ENCODE measurements around the gene MOBP.
A peak's percentile ranks its signal among the peaks of the same experiment; 100 is the strongest.

The MOBP gene

DNA sequence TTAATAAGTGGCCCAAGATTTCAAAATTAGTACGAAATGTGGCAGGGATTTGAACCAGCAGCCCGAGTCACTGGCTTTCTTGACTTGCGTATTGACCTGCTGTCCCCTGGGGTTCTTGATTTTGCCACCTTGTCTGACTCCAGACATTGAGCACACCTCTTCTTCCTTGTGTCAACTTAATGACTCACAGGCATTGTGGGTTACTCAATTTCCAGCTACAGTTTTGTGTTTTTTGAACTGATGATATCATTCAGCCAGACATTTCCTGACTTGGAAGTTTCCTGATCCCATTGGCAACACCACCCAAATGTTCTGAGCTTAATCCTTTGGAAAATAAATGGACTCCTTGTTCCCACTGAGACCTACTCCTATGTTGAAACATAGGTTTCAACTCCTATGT is 64.2 kb downstream of the MOBP start:
- ChIA-PET POLR2A (no interaction called here), CTCF (no interaction called here)
- TF ChIP-seq TARDBP (IDR thresholded peaks at IDR 0.05) (no peak), L3MBTL2 (conservative IDR thresholded peaks at IDR 0.05) (no peak), ELF4 (IDR thresholded peaks at IDR 0.05) (no peak), ARNT (IDR thresholded peaks at IDR 0.05) (no peak), NFRKB (IDR thresholded peaks at IDR 0.05) (no peak)
- no peak for DNase-seq (ENCODE audit: extremely low spot score)

DNA sequence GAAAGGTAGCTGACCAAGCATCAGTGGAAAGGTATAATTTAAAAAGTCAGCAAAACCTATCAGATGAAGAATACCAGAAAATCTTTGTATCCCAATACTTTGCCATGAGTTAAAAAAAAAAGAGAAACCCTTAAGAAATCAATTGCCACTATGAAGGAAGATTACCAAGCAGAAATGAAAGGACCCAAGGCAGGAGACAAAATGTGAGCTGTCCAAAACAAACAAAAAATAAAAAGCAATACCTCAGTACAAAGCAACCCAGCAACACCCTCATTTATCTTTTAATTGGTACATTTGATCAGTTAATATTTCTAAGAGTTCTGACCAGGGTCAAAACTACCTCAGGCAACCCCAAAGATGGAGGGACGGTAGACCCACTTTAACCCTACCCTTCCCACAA is 65.3 kb downstream of the MOBP start:
- no peak for TF ChIP-seq FOXK2 (IDR thresholded peaks at IDR 0.05)
- TF ChIP-seq, protein P1, sequence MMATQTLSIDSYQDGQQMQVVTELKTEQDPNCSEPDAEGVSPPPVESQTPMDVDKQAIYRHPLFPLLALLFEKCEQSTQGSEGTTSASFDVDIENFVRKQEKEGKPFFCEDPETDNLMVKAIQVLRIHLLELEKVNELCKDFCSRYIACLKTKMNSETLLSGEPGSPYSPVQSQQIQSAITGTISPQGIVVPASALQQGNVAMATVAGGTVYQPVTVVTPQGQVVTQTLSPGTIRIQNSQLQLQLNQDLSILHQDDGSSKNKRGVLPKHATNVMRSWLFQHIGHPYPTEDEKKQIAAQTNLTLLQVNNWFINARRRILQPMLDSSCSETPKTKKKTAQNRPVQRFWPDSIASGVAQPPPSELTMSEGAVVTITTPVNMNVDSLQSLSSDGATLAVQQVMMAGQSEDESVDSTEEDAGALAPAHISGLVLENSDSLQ (IDR thresholded peaks at IDR 0.05) = no peak
- TF ChIP-seq SUZ12 (IDR thresholded peaks at IDR 0.05) = no peak
- no peak for TF ChIP-seq HDGF (IDR thresholded peaks at IDR 0.05; ENCODE audit: borderline replicate concordance)
- TF ChIP-seq CTBP1 (IDR thresholded peaks at IDR 0.05; ENCODE audit: borderline replicate concordance) = no peak
- TF ChIP-seq L3MBTL2 (conservative IDR thresholded peaks at IDR 0.05) = no peak
- TF ChIP-seq FOXM1 (IDR thresholded peaks at IDR 0.05; ENCODE audit: borderline replicate concordance) = no peak
- no peak for TF ChIP-seq TARDBP (IDR thresholded peaks at IDR 0.05)
- no peak for TF ChIP-seq LEF1 (IDR thresholded peaks at IDR 0.05; ENCODE audit: borderline replicate concordance)
- no peak for TF ChIP-seq SP1 (IDR thresholded peaks at IDR 0.05)
- no peak for TF ChIP-seq ARNT (IDR thresholded peaks at IDR 0.05)
- TF ChIP-seq FOXA1 (IDR thresholded peaks at IDR 0.05) = no peak
- DNase-seq (ENCODE audit: extremely low spot score) = no peak
- ChIA-PET CTCF (interaction anchor here (0.6 kb wide), 1 partner anchor 693 kb away, joined by 3 read pairs; no protein-coding TSS in a partner anchor), POLR2A (no interaction called here)

DNA sequence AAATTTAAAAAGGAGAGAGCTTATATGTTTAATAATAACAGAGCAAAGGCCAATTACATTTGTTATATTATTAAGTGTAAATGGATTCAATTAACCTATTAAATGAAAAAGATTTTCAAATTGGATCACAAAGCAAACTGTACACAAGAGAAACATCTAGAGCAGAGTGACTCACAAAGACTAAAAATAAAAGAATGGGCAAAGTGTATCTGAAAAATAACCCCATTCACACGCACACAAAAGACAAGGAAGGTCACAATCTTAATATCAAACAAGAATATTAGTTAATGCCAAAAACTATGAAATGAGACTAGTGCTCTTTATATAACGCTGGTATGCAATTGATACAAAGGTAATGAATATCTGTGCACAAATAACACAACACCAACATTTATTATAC is 65.7 kb downstream of the MOBP start:
- POLR2A ChIA-PET = no interaction called here
- CTCF ChIA-PET = interaction anchor here (0.6 kb wide), 1 partner anchor 692 kb away, joined by 3 read pairs; no protein-coding TSS in a partner anchor
- TF ChIP-seq ZNF384 (IDR thresholded peaks at IDR 0.05) (no peak), FOXM1 (IDR thresholded peaks at IDR 0.05; ENCODE audit: borderline replicate concordance) (no peak), FOXA1 (IDR thresholded peaks at IDR 0.05) (no peak), L3MBTL2 (conservative IDR thresholded peaks at IDR 0.05) (no peak), NFRKB (IDR thresholded peaks at IDR 0.05) (no peak), ARNT (IDR thresholded peaks at IDR 0.05) (no peak), SP1 (IDR thresholded peaks at IDR 0.05) (no peak), ELF4 (IDR thresholded peaks at IDR 0.05) (no peak), BHLHE40 (IDR thresholded peaks at IDR 0.05; ENCODE audit: borderline replicate concordance) (no peak), LEF1 (IDR thresholded peaks at IDR 0.05; ENCODE audit: borderline replicate concordance) (no peak), HDGF (IDR thresholded peaks at IDR 0.05; ENCODE audit: borderline replicate concordance) (no peak), TARDBP (IDR thresholded peaks at IDR 0.05) (no peak)
- TF ChIP-seq, protein P1 (IDR thresholded peaks at IDR 0.05) = no peak
- DNase-seq (ENCODE audit: extremely low spot score) = no peak

DNA sequence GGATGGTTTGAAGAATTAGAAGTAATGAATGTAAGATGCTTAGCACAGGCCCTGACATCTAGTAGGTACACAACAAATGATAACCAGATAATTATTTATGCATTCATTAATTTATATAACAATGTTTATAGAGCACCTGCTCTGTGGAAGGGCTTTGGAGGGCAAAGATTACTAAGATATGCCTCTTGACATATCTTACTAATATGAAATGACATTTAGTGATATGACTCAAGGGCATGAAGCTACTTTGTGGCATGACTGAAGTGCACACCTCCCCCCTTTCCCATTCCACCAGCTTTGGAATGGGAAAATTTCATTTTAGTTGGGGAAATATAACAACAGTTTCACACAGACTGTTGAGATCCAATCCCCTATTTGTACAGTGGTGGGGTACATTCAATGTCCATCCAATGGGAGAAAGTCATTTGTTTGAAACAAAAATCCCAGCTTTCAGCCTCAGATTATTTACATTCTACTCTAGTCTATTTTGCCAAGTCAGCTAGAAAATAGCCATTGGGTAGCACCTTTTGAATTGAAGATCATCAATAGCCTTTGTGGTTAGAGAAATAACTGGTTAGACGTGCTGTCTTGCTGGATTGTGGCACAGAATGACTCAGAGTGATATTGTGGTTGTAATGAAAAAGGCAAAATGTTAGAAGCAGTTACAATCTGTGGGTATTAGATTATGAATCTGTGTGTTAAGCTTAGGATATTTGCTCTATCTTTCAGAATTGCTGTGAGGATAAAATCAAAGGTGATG is 72.9 kb downstream of the MOBP start:
- ChIA-PET CTCF (no interaction called here), POLR2A (no interaction called here)
- DNase-seq (ENCODE audit: extremely low spot score) = no peak
- TF ChIP-seq SP1 (IDR thresholded peaks at IDR 0.05) (no peak), FOXM1 (IDR thresholded peaks at IDR 0.05; ENCODE audit: borderline replicate concordance) (no peak), LEF1 (IDR thresholded peaks at IDR 0.05; ENCODE audit: borderline replicate concordance) (no peak)
- TF ChIP-seq, protein P1 (IDR thresholded peaks at IDR 0.05) = no peak

DNA sequence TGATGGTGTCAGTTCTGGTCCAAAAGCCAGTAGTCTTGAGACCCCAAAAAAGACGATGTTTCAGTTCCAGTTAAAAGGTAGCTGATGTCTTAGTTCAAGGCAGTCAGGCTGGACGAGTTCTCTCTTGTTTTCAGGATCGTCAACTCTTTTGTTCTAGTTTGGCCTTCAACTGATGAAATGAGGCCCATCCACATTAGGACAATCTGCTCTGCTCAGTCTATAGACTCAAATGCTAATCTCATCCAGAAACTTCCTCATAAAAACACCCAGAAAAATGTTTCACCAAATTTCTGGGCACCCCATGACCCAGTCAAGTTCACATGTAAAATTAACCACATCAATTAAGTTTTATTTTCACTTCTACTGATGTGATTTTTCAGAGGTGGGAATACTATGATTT is 74.0 kb downstream of the MOBP start:
- ChIA-PET CTCF (interaction anchor here (0.7 to 1.1 kb wide), 3 partner anchors 33 to 722 kb away, joined by 3 to 4 read pairs (median 3); no protein-coding TSS in a partner anchor), POLR2A (no interaction called here)
- no peak for DNase-seq (ENCODE audit: extremely low spot score)
- TF ChIP-seq LEF1 (IDR thresholded peaks at IDR 0.05; ENCODE audit: borderline replicate concordance) (no peak), SP1 (IDR thresholded peaks at IDR 0.05) (no peak), NFRKB (IDR thresholded peaks at IDR 0.05) (no peak), HDGF (IDR thresholded peaks at IDR 0.05; ENCODE audit: borderline replicate concordance) (no peak), FOXA1 (IDR thresholded peaks at IDR 0.05) (no peak), CTBP1 (IDR thresholded peaks at IDR 0.05; ENCODE audit: borderline replicate concordance) (no peak), FOXK2 (IDR thresholded peaks at IDR 0.05) (no peak), ZNF384 (IDR thresholded peaks at IDR 0.05) (no peak), FOXM1 (IDR thresholded peaks at IDR 0.05; ENCODE audit: borderline replicate concordance) (no peak), L3MBTL2 (conservative IDR thresholded peaks at IDR 0.05) (no peak), ELF4 (IDR thresholded peaks at IDR 0.05) (no peak)
- TF ChIP-seq, protein P1 (IDR thresholded peaks at IDR 0.05) = no peak

DNA sequence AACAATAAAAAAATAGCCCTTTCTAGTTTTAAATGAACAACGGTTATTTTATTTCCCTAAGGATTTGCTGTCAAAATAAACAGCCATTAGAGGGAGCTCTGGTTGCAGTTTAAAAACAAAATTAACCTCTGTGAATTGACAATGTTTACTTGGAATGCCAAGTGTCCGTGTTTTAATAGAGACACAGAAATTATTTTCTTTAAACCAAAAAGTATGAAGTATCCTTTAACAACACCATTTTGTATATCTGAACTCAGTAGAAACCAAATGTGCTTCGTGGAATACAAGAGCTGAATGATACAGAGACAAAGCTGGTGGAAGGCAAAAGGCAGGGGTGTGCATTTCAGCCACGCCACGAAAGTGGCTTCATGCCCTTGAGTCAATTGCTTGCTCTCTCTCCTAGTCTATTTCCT is 74.4 kb downstream of the MOBP start:
- POLR2A ChIA-PET = no interaction called here
- CTCF ChIA-PET = interaction anchor here (0.7 to 1.1 kb wide), 4 partner anchors 32 to 721 kb away, joined by 3 to 4 read pairs (median 3); no protein-coding TSS in a partner anchor
- DNase-seq (ENCODE audit: extremely low spot score) = no peak
- no peak for TF ChIP-seq SP1 (IDR thresholded peaks at IDR 0.05)
- TF ChIP-seq NFRKB (IDR thresholded peaks at IDR 0.05) = no peak
- TF ChIP-seq FOXM1 (IDR thresholded peaks at IDR 0.05; ENCODE audit: borderline replicate concordance) = peak; percentile 35; the same call in 1 of the 2 replicates
- no peak for TF ChIP-seq HDGF (IDR thresholded peaks at IDR 0.05; ENCODE audit: borderline replicate concordance)
- TF ChIP-seq ARNT (IDR thresholded peaks at IDR 0.05) = no peak; the same call in 1 of the 2 replicates
